Dermis microvascular lymphatic vessel endothelial cell (primary cell): ENCODE data around the gene RPS6KB2. TPM values are rescaled to one million over a fixed set of nuclear protein-coding genes. Genes with fewer than 3 reads are reported as not detected.

Experiments used
- DNase-seq, 2 donors: peaks; one replicate each; pipeline versions ENCODE4 v3.0.0 to v3.0.0-alpha.2; 2010; ENCODE audit warnings: low read depth in 2 of 2
- total RNA-seq: library from RNA; depleted of rRNA; stranded (reverse); fragments of >200 nt; gene quantifications from 2 replicates; pipeline ENCODE4 v1.2.1, GENCODE V29; 2014

Gene RPS6KB2
- total RNA-seq, 1 donor from 2014 or later: 31.5 TPM

GRCh38 chr11:67429038-67429668, 859 bp downstream of the RPS6KB2 start:
- no peak for DNase-seq

GRCh38 chr11:67429722-67430121, 1.4 kb downstream of the RPS6KB2 start:
- DNase-seq: no peak

GRCh38 chr11:67431346-67432249, 3.3 kb downstream of the RPS6KB2 start:
- DNase-seq: no peak

GRCh38 chr11:67432655-67433349, 4.5 kb downstream of the RPS6KB2 start:
- no peak for DNase-seq

GRCh38 chr11:67433536-67434394, 5.5 kb downstream of the RPS6KB2 start:
- no peak for DNase-seq

- DNase-seq: no peak
Measured at GRCh38 chr11:67434395-67434881, 6.1 kb downstream of the RPS6KB2 start.

- DNase-seq: no peak
Measured at GRCh38 chr11:67435031-67435726, 6.9 kb downstream of the RPS6KB2 start.

- no peak for DNase-seq
Measured at GRCh38 chr11:67435727-67436458, 7.6 kb downstream of the RPS6KB2 start.

GRCh38 chr11:67436459-67437081, 8.3 kb downstream of the RPS6KB2 start:
- DNase-seq: no peak

GRCh38 chr11:67437082-67437808, 9.0 kb downstream of the RPS6KB2 start, which contains the start of gene PTPRCAP:
PTPRCAP (minus strand) TSS chr11:67437682; CDS start chr11:67437619, 63 bp downstream.
- DNase-seq: no peak

GRCh38 chr11:67437809-67438157, 9.5 kb downstream of the RPS6KB2 start:
- no peak for DNase-seq

GRCh38 chr11:67438158-67438902, 10.0 kb downstream of the RPS6KB2 start:
- no peak for DNase-seq

- DNase-seq: peak in 1 of 2 donors; percentile 31
Measured at GRCh38 chr11:67439321-67440228, 11.3 kb downstream of the RPS6KB2 start.

- DNase-seq: no peak
Measured at GRCh38 chr11:67440229-67441097, 12.2 kb downstream of the RPS6KB2 start.

GRCh38 chr11:67441098-67441563, 12.8 kb downstream of the RPS6KB2 start:
- DNase-seq: no peak
